Duodenal mucosa (tissue), 2 donors: Measurements from ENCODE around the gene KRT76.

Experiments used
- H3K27ac ChIP-seq: one replicate; pipeline ENCODE4 v1.7.0; 2013; ENCODE audit warnings: low read depth, low read length
- H3K27me3 ChIP-seq, 2 donors: one replicate each; pipeline ENCODE4 v1.7.0; 2013; ENCODE audit warnings: low read length in 2 of 2, control low read depth in 1 of 2; ENCODE audit not compliant: insufficient read depth in 2 of 2, control insufficient read depth in 1 of 2
- H3K36me3 ChIP-seq, 2 donors: one replicate each; pipeline ENCODE4 v1.7.0; 2013; ENCODE audit warnings: low read length in 2 of 2, control low read depth in 1 of 2; ENCODE audit not compliant: insufficient read depth in 2 of 2, control insufficient read depth in 1 of 2
- H3K4me1 ChIP-seq, 2 donors: one replicate each; pipeline ENCODE4 v1.7.0; 2013; ENCODE audit warnings: low read length in 2 of 2, control low read depth in 1 of 2; ENCODE audit not compliant: insufficient read depth in 2 of 2, control insufficient read depth in 1 of 2
- H3K4me3 ChIP-seq, 2 donors: one replicate each; pipeline ENCODE4 v1.7.0; 2013; ENCODE audit warnings: low read length in 2 of 2, low read depth in 1 of 2
- H3K9ac ChIP-seq, 2 donors: one replicate each; pipeline ENCODE4 v1.7.0; 2013; ENCODE audit warnings: low read length in 2 of 2, low read depth in 1 of 2
- H3K9me3 ChIP-seq, 2 donors: one replicate each; pipeline ENCODE4 v1.7.0; 2013; ENCODE audit warnings: low read length in 2 of 2, control low read depth in 1 of 2; ENCODE audit not compliant: control insufficient read depth in 1 of 2

The KRT76 gene

GRCh38 chr12:52778833-52779232, 1.7 kb upstream of the KRT76 start:
- Histone ChIP-seq H3K4me1 (no peaks in the 10 kb centered on the region), H3K4me3 (no peak overlapping the region), H3K9me3 (no peaks in the 10 kb centered on the region), H3K27ac (no peak overlapping the region), H3K9ac (no peak overlapping the region), H3K36me3 (no peaks in the 10 kb centered on the region), H3K27me3 (peaks cover 0 to 7% of the 10 kb centered on the region in 2 donors)

- H3K4me3 ChIP-seq = no peak overlapping the region
- H3K27me3 ChIP-seq = peaks cover 0 to 7% of the 10 kb centered on the region in 2 donors
- H3K36me3 ChIP-seq = no peaks in the 10 kb centered on the region
- no peaks in the 10 kb centered on the region for H3K4me1 ChIP-seq
- no peak overlapping the region for H3K9ac ChIP-seq
- H3K9me3 ChIP-seq = no peaks in the 10 kb centered on the region
- H3K27ac ChIP-seq = no peak overlapping the region
Measured at GRCh38 chr12:52777566-52777965, 421 bp upstream of the KRT76 start.

GRCh38 chr12:52776435-52776834, 710 bp downstream of the KRT76 start:
- H3K4me3 ChIP-seq = no peak overlapping the region
- no peak overlapping the region for H3K9ac ChIP-seq
- no peaks in the 10 kb centered on the region for H3K36me3 ChIP-seq
- H3K27ac ChIP-seq = no peak overlapping the region
- no peaks in the 10 kb centered on the region for H3K4me1 ChIP-seq
- peaks cover 0 to 7% of the 10 kb centered on the region in 2 donors for H3K27me3 ChIP-seq
- H3K9me3 ChIP-seq = no peaks in the 10 kb centered on the region

GRCh38 chr12:52774629-52775250, 2.4 kb downstream of the KRT76 start:
- Histone ChIP-seq H3K36me3 (no peaks in the 10 kb centered on the region), H3K27me3 (peaks cover 0 to 7% of the 10 kb centered on the region in 2 donors), H3K9me3 (no peaks in the 10 kb centered on the region), H3K27ac (no peak overlapping the region), H3K4me3 (no peak overlapping the region), H3K9ac (no peak overlapping the region), H3K4me1 (no peaks in the 10 kb centered on the region)

- H3K4me3 ChIP-seq = no peak overlapping the region
- H3K4me1 ChIP-seq = no peaks in the 10 kb centered on the region
- H3K27me3 ChIP-seq = peaks cover 0 to 7% of the 10 kb centered on the region in 2 donors
- no peak overlapping the region for H3K27ac ChIP-seq
- no peaks in the 10 kb centered on the region for H3K36me3 ChIP-seq
- H3K9me3 ChIP-seq = no peaks in the 10 kb centered on the region
- no peak overlapping the region for H3K9ac ChIP-seq
Measured at GRCh38 chr12:52772772-52773171, 4.4 kb downstream of the KRT76 start.

- Histone ChIP-seq H3K4me1 (no peaks in the 10 kb centered on the region), H3K4me3 (no peak overlapping the region), H3K27me3 (peaks cover 0 to 3% of the 10 kb centered on the region in 2 donors), H3K36me3 (no peaks in the 10 kb centered on the region), H3K27ac (no peak overlapping the region), H3K9me3 (no peaks in the 10 kb centered on the region), H3K9ac (no peak overlapping the region)
Measured at GRCh38 chr12:52772188-52772587, 5.0 kb downstream of the KRT76 start.

- Histone ChIP-seq H3K4me3 (no peak overlapping the region), H3K36me3 (no peaks in the 10 kb centered on the region), H3K27ac (no peak overlapping the region), H3K9ac (no peak overlapping the region), H3K4me1 (no peaks in the 10 kb centered on the region), H3K9me3 (no peaks in the 10 kb centered on the region), H3K27me3 (peaks cover 0 to 3% of the 10 kb centered on the region in 2 donors)
Measured at GRCh38 chr12:52771505-52771904, 5.6 kb downstream of the KRT76 start.

GRCh38 chr12:52771088-52771487, 6.1 kb downstream of the KRT76 start:
- no peak overlapping the region for H3K4me3 ChIP-seq
- no peaks in the 10 kb centered on the region for H3K4me1 ChIP-seq
- H3K9ac ChIP-seq = no peak overlapping the region
- H3K27me3 ChIP-seq = peaks cover 0 to 3% of the 10 kb centered on the region in 2 donors
- H3K36me3 ChIP-seq = no peaks in the 10 kb centered on the region
- H3K27ac ChIP-seq = no peak overlapping the region
- no peaks in the 10 kb centered on the region for H3K9me3 ChIP-seq

- Histone ChIP-seq H3K27ac (no peak overlapping the region), H3K9me3 (no peaks in the 10 kb centered on the region), H3K36me3 (no peaks in the 10 kb centered on the region), H3K9ac (no peak overlapping the region), H3K4me1 (no peaks in the 10 kb centered on the region), H3K4me3 (no peak overlapping the region), H3K27me3 (peaks cover 3% of the 10 kb centered on the region in 2 donors)
Measured at GRCh38 chr12:52769946-52770345, 7.2 kb downstream of the KRT76 start.

GRCh38 chr12:52769354-52769753, 7.8 kb downstream of the KRT76 start:
- Histone ChIP-seq H3K4me1 (no peaks in the 10 kb centered on the region), H3K27me3 (peaks cover 3% of the 10 kb centered on the region in 2 donors)

More at GRCh38 chr12:52769354-52769753, 7.8 kb downstream of the KRT76 start:
- no peaks in the 10 kb centered on the region for H3K9me3 ChIP-seq
- no peak overlapping the region for H3K9ac ChIP-seq
- H3K27ac ChIP-seq = no peak overlapping the region
- H3K36me3 ChIP-seq = no peaks in the 10 kb centered on the region
- no peak overlapping the region for H3K4me3 ChIP-seq
